ENCODE data around the gene NSF.
"Not testable (repeated sequence)": the region's sequence is repeated elsewhere in the genome, so short reads cannot be mapped to it uniquely, and the experiment has no call there.

The NSF gene

GRCh38 chr17:46634844-46635243, 44.4 kb downstream of the NSF start:
- H3K4me3 ChIP-seq (ENCODE audit: low read depth in 1 of 2, low read length in 2 of 2); H3K36me3 ChIP-seq (ENCODE audit: control insufficient read depth in 1 of 2, insufficient read depth in 2 of 2, low read length in 2 of 2); H3K27me3 ChIP-seq (ENCODE audit: low read depth, low read length); H3K4me1 ChIP-seq (ENCODE audit: control insufficient read depth in 1 of 2, insufficient read depth in 2 of 2, low read length in 2 of 2); H3K27ac ChIP-seq (ENCODE audit: low read length); H3K9me3 ChIP-seq (ENCODE audit: control insufficient read depth in 1 of 2, low read length in 2 of 2): not testable (repeated sequence)

GRCh38 chr17:46641861-46642656, 51.6 kb downstream of the NSF start:
- H3K27me3 ChIP-seq (ENCODE audit: low read depth, low read length); H3K4me1 ChIP-seq (ENCODE audit: control insufficient read depth in 1 of 2, insufficient read depth in 2 of 2, low read length in 2 of 2); H3K27ac ChIP-seq (ENCODE audit: low read length); H3K4me3 ChIP-seq (ENCODE audit: low read depth in 1 of 2, low read length in 2 of 2); H3K9me3 ChIP-seq (ENCODE audit: control insufficient read depth in 1 of 2, low read length in 2 of 2); H3K36me3 ChIP-seq (ENCODE audit: control insufficient read depth in 1 of 2, insufficient read depth in 2 of 2, low read length in 2 of 2): not testable (repeated sequence)

- not testable (repeated sequence) for H3K9me3 ChIP-seq (ENCODE audit: control insufficient read depth in 1 of 2, low read length in 2 of 2); H3K36me3 ChIP-seq (ENCODE audit: control insufficient read depth in 1 of 2, insufficient read depth in 2 of 2, low read length in 2 of 2); H3K4me3 ChIP-seq (ENCODE audit: low read depth in 1 of 2, low read length in 2 of 2); H3K27me3 ChIP-seq (ENCODE audit: low read depth, low read length); H3K4me1 ChIP-seq (ENCODE audit: control insufficient read depth in 1 of 2, insufficient read depth in 2 of 2, low read length in 2 of 2); H3K27ac ChIP-seq (ENCODE audit: low read length)
These were observed 56.8 kb downstream of the NSF start for GRCh38 chr17:46647251-46647650.

GRCh38 chr17:46647688-46648278, 57.3 kb downstream of the NSF start:
- not testable (repeated sequence) for H3K4me1 ChIP-seq (ENCODE audit: control insufficient read depth in 1 of 2, insufficient read depth in 2 of 2, low read length in 2 of 2); H3K36me3 ChIP-seq (ENCODE audit: control insufficient read depth in 1 of 2, insufficient read depth in 2 of 2, low read length in 2 of 2); H3K27ac ChIP-seq (ENCODE audit: low read length); H3K4me3 ChIP-seq (ENCODE audit: low read depth in 1 of 2, low read length in 2 of 2); H3K9me3 ChIP-seq (ENCODE audit: control insufficient read depth in 1 of 2, low read length in 2 of 2); H3K27me3 ChIP-seq (ENCODE audit: low read depth, low read length)

GRCh38 chr17:46649246-46649645, 58.8 kb downstream of the NSF start:
- H3K4me1 ChIP-seq (ENCODE audit: control insufficient read depth in 1 of 2, insufficient read depth in 2 of 2, low read length in 2 of 2); H3K4me3 ChIP-seq (ENCODE audit: low read depth in 1 of 2, low read length in 2 of 2); H3K9me3 ChIP-seq (ENCODE audit: control insufficient read depth in 1 of 2, low read length in 2 of 2); H3K36me3 ChIP-seq (ENCODE audit: control insufficient read depth in 1 of 2, insufficient read depth in 2 of 2, low read length in 2 of 2); H3K27ac ChIP-seq (ENCODE audit: low read length); H3K27me3 ChIP-seq (ENCODE audit: low read depth, low read length): not testable (repeated sequence)

GRCh38 chr17:46652024-46652643, 61.7 kb downstream of the NSF start:
- H3K27me3 ChIP-seq (ENCODE audit: low read depth, low read length); H3K27ac ChIP-seq (ENCODE audit: low read length); H3K4me1 ChIP-seq (ENCODE audit: control insufficient read depth in 1 of 2, insufficient read depth in 2 of 2, low read length in 2 of 2); H3K4me3 ChIP-seq (ENCODE audit: low read depth in 1 of 2, low read length in 2 of 2); H3K9me3 ChIP-seq (ENCODE audit: control insufficient read depth in 1 of 2, low read length in 2 of 2); H3K36me3 ChIP-seq (ENCODE audit: control insufficient read depth in 1 of 2, insufficient read depth in 2 of 2, low read length in 2 of 2): not testable (repeated sequence)

GRCh38 chr17:46658235-46658634, 67.8 kb downstream of the NSF start:
- not testable (repeated sequence) for H3K36me3 ChIP-seq (ENCODE audit: control insufficient read depth in 1 of 2, insufficient read depth in 2 of 2, low read length in 2 of 2); H3K27ac ChIP-seq (ENCODE audit: low read length); H3K27me3 ChIP-seq (ENCODE audit: low read depth, low read length); H3K9me3 ChIP-seq (ENCODE audit: control insufficient read depth in 1 of 2, low read length in 2 of 2); H3K4me3 ChIP-seq (ENCODE audit: low read depth in 1 of 2, low read length in 2 of 2); H3K4me1 ChIP-seq (ENCODE audit: control insufficient read depth in 1 of 2, insufficient read depth in 2 of 2, low read length in 2 of 2)

- H3K36me3 ChIP-seq (ENCODE audit: control insufficient read depth in 1 of 2, insufficient read depth in 2 of 2, low read length in 2 of 2); H3K9me3 ChIP-seq (ENCODE audit: control insufficient read depth in 1 of 2, low read length in 2 of 2); H3K27ac ChIP-seq (ENCODE audit: low read length); H3K4me1 ChIP-seq (ENCODE audit: control insufficient read depth in 1 of 2, insufficient read depth in 2 of 2, low read length in 2 of 2); H3K4me3 ChIP-seq (ENCODE audit: low read depth in 1 of 2, low read length in 2 of 2); H3K27me3 ChIP-seq (ENCODE audit: low read depth, low read length): not testable (repeated sequence)
These were observed 69.2 kb downstream of the NSF start for GRCh38 chr17:46659702-46660101.

- not testable (repeated sequence) for H3K9me3 ChIP-seq (ENCODE audit: control insufficient read depth in 1 of 2, low read length in 2 of 2); H3K27me3 ChIP-seq (ENCODE audit: low read depth, low read length); H3K27ac ChIP-seq (ENCODE audit: low read length); H3K4me1 ChIP-seq (ENCODE audit: control insufficient read depth in 1 of 2, insufficient read depth in 2 of 2, low read length in 2 of 2); H3K36me3 ChIP-seq (ENCODE audit: control insufficient read depth in 1 of 2, insufficient read depth in 2 of 2, low read length in 2 of 2); H3K4me3 ChIP-seq (ENCODE audit: low read depth in 1 of 2, low read length in 2 of 2)
These were observed 72.7 kb downstream of the NSF start for GRCh38 chr17:46663123-46663522.

GRCh38 chr17:46663552-46663951, 73.1 kb downstream of the NSF start:
- H3K4me3 ChIP-seq (ENCODE audit: low read depth in 1 of 2, low read length in 2 of 2) = not testable (repeated sequence)

GRCh38 chr17:46665969-46666368, 75.5 kb downstream of the NSF start:
- H3K4me3 ChIP-seq (ENCODE audit: low read depth in 1 of 2, low read length in 2 of 2); H3K36me3 ChIP-seq (ENCODE audit: control insufficient read depth in 1 of 2, insufficient read depth in 2 of 2, low read length in 2 of 2); H3K27me3 ChIP-seq (ENCODE audit: low read depth, low read length); H3K27ac ChIP-seq (ENCODE audit: low read length); H3K9me3 ChIP-seq (ENCODE audit: control insufficient read depth in 1 of 2, low read length in 2 of 2); H3K4me1 ChIP-seq (ENCODE audit: control insufficient read depth in 1 of 2, insufficient read depth in 2 of 2, low read length in 2 of 2): not testable (repeated sequence)

More at GRCh38 chr17:46663552-46663951, 73.1 kb downstream of the NSF start:
- not testable (repeated sequence) for H3K27ac ChIP-seq (ENCODE audit: low read length); H3K36me3 ChIP-seq (ENCODE audit: control insufficient read depth in 1 of 2, insufficient read depth in 2 of 2, low read length in 2 of 2); H3K27me3 ChIP-seq (ENCODE audit: low read depth, low read length); H3K4me1 ChIP-seq (ENCODE audit: control insufficient read depth in 1 of 2, insufficient read depth in 2 of 2, low read length in 2 of 2); H3K9me3 ChIP-seq (ENCODE audit: control insufficient read depth in 1 of 2, low read length in 2 of 2)

GRCh38 chr17:46670789-46671188, 80.3 kb downstream of the NSF start:
- not testable (repeated sequence) for H3K9me3 ChIP-seq (ENCODE audit: control insufficient read depth in 1 of 2, low read length in 2 of 2); H3K36me3 ChIP-seq (ENCODE audit: control insufficient read depth in 1 of 2, insufficient read depth in 2 of 2, low read length in 2 of 2); H3K27me3 ChIP-seq (ENCODE audit: low read depth, low read length); H3K4me3 ChIP-seq (ENCODE audit: low read depth in 1 of 2, low read length in 2 of 2); H3K27ac ChIP-seq (ENCODE audit: low read length); H3K4me1 ChIP-seq (ENCODE audit: control insufficient read depth in 1 of 2, insufficient read depth in 2 of 2, low read length in 2 of 2)

All from muscle layer of duodenum (tissue), 2 donors.